GM12892 (cell line): ENCODE data around the gene TRAF7. TPM values are rescaled to one million over a fixed set of nuclear protein-coding genes. Genes with fewer than 3 reads are reported as not detected.
"Not testable (repeated sequence)": the region's sequence is repeated elsewhere in the genome, so short reads cannot be mapped to it uniquely, and the experiment has no call there.

ENCODE experiments used
- DNase-seq: peaks from one replicate; pipeline ENCODE4 v3.0.0; 2011; ENCODE audit not compliant: insufficient read length
- FAIRE-seq: peaks from 2 replicates; lab custom pipeline; 2011; peaks lifted over from hg19 to GRCh38; lab: Jason Lieb, UNC
- POLR2A ChIP-seq: IDR thresholded peaks from 2 replicates; pipeline ENCODE4 v1.6.1; 2011; ENCODE audit warnings: low read depth, low read length, control low read depth
- POLR2AphosphoS5 ChIP-seq: IDR thresholded peaks from 2 replicates; pipeline ENCODE4 v1.6.1; 2011; ENCODE audit warnings: low read depth, low read length, control low read depth
- TAF1 ChIP-seq: IDR thresholded peaks from 2 replicates; pipeline ENCODE4 v1.6.1; 2011; ENCODE audit warnings: low read depth, mild to moderate bottlenecking, control low read depth, low read length, borderline replicate concordance
- polyA plus RNA-seq: library from polyadenylated mRNA; unstranded; fragments of >200 nt; gene quantifications from one replicate; pipeline ENCODE4 v1.2.1, GENCODE V29; 2012; ENCODE audit warnings: missing spikeins, inconsistent platforms; ENCODE audit not compliant: missing spikeins

TRAF7 gene
- polyA plus RNA-seq, result 27.8 TPM

DNA sequence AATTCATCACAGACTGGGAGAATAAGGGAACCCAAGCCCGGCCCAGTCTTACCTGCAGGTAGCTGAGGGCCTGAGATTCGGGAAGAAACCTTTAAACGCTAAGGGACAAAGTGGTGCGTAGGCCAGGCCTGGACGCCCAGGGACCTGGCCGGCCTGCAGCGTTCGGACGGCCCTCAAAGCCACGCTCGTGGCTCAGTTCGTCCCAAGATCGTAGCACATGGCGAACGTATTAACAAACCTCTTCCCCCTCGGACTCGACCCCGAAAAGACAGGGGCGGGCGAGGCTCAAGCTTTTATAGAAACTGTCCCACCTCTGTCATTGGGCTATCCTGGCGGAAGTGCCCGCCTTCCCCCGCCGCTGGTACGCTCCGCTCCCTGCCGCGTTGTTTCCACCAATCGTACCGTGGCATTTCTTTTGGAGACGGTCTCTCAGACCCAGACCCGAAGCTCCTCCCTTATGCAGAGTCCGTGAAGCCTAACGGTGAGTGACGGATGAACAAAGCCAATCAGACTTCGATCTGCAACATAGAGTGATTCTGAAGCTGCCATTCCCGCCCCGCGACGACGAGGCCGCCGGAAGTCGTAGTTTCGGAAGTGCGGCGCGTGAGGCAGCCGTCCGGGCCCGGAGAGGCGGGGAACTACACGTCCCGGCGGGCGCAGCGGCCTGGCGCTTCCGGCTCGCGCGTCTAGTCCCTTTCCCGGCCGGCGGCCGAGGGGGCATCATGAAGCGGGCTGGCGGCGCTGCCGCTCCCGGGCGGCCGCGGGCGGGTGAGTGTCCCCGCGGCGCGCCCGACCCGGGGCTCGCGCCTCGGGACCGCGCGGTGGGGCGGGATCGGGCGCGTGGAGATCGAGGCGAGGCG is at the start of gene TRAF7:
TSS of gene TRAF7 (plus strand) at position 692 of the 860 bp plus-strand sequence. CDS start 8,139 bp downstream, outside the sequence.
- TF ChIP-seq POLR2AphosphoS5 (peak; percentile 100), POLR2A (peak; percentile 100), TAF1 (peak; percentile 99)
- FAIRE-seq, result peak; percentile 96
- peak; percentile 97 for DNase-seq

DNA sequence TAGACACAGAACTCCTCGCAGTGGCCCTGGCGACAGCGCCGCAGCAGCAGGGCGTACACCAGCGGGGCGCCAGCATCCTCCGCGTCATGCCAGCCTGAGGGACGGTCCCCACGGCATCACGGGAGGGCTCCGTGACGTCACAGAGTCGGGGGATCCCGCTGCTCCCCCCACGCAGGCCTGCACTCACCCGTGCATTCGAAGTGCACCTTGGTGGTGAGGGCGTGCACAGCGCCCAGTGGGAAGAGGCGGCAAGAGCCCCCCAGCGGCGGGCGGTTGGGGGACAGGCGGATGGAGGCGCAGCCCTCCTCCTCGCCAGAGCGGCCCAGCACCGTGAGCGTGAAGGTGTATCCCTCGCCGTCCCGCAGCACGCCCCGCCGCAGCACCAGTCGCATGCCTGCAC is 49.4 kb upstream of the TRAF7 start:
- not testable (repeated sequence) for FAIRE-seq, DNase-seq

DNA sequence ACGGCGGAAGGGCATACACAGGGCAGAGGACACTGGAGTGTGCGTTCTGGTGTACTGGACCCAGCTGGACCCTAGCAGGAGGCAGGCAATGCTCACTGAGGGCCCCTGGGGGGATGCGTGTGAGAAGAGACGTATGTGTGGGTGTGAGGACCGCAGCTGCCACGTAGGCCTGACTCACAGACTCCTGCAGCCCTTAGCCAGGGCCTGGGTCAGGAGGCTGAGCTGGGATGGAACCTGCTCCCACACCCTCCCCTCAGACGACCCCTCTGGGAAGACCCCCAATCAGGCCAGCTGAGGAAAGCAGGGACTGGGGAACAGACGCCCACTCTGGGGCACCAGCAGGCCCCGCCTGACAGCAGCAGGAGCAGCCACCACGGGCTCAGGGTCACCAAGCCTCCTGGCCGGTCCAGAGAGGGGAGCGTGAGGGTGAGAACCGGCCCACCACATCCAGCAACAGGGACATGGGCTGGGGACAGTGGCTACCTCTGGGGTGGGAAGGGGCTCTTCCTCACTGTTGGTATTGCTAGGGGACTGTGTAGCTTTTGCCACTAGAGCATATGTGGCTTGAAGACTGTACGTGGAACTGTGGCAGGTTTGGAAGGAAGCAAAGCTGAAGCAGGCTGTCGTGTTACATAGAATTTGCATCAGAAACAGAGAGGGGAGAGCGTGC is 48.3 kb upstream of the TRAF7 start:
- FAIRE-seq, result not testable (repeated sequence)
- DNase-seq, result peak; percentile 25

DNA sequence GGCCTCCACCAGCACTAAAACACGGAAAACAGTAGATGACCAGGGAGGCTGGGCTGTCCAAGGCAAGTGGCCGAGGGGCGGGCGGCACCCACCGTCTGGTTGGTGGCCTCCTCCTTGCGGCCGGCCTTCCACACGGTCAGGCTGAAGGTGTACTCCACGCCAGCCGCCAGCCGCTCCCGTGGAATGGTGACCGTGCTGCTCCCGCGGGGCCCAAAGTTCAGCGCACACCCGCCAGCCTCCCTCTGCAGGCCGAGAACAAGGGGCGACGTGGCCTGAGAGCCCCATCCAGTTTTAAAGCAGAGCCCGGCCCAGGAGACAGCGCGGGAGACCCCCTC is 47.8 kb upstream of the TRAF7 start:
- DNase-seq, FAIRE-seq: not testable (repeated sequence)

DNA sequence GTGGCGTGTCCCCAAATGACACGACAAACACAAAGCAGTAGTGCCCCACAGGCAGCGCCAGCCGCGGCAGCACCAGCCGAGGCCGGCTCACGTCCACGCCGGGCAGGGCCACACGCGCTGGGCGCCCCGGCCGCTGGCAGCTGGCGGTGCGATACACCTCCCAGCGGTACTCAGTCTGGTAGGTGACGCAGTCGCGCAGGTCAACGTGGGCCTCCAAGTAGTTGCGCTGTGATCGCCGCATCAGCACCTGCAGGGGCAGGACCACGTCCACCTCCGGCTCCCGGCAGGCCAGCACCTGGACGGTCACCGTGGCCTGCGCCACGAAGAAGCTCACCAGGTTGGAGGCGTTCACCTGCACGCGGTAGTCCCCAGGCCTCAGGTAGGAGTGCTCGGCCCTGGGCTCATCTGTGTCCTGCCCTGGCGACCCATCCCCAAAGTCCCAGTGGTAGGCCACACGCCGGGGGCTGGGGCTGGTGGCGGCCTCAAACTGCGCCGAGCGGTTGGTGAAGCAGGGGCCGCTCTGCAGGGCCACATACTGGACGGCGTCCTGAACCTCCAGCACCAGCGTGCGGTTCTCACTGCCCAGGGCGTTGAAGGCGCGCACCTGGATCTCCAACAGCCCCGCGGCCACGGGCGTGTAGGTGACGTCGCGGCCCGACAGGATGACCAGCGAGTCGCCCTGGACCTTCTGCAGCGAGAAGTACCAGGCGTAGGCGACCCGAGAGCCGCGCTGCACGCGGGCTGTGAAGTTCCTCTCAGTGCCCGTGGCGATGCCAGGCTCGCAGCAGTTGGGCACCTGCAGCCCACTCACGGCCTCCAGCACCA is 46.9 kb upstream of the TRAF7 start:
- not testable (repeated sequence) for FAIRE-seq, DNase-seq

DNA sequence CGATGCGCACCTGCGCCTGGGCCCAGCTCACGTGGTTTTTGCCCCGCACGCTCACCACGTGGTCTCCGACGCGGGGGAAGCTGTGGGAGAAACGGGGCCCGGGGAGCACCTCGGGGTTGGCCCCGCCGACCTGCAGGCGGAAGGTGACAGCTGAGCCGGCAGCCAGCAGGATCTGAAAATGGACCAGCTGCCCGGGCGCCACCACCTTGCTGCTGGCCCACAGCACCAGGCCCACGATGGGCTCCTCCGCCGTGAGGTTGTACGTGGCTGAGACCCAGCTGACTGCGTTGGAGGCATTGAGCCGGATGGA is 46.4 kb upstream of the TRAF7 start:
- DNase-seq, FAIRE-seq: not testable (repeated sequence)

DNA sequence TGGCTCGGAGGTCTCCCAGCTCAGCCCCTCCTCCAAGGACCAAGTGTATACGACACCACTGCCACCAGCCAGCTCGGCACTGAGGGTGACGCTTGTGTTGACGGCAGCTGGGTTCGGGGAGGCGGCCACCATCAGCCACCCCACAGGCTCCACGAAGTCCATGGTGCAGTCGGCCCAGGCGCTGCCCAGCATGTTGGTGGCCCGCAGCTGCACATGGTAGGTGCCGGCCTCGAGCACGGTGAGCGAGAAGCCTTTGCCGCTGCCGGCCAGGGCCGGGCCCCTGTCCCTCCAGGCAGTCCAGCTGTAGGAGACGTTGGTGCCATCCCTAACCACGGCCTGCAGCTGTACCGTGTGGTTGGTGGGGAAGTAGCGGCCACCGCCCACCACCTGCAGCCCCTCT is 45.7 kb upstream of the TRAF7 start:
- DNase-seq, FAIRE-seq: not testable (repeated sequence)

DNA sequence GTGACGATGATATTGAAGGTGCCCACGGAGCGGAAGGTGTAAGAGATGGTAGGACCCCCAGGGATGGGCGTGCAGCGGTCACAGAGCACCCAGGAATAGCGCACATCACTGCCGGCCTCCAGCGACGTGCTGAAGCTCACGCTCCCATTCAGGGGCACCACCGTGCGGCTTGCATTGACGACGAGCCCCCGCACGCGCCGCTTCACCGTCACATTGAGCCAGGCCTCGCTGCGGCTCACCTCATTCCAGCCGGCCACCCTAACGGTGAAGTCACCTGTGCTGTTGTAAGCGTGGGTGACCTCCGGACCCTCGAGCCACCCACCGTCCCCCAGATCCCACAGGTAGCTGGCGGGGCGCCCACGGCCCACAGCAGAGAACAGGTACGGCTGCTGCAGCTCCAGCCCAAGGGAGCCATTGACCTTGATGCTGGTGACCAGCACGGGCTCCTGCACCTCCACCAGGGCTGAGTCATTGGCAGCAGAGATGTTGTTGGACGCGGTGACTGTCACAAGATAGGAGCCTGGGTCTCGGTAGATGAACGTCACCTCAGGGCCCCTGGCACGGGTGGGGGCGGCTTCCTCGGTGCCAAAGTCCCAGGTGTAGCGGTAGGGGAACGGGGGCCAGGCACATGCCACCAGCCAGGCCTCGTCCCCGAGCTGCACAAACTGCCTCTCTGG is 45.1 kb upstream of the TRAF7 start:
- FAIRE-seq, DNase-seq: not testable (repeated sequence)

DNA sequence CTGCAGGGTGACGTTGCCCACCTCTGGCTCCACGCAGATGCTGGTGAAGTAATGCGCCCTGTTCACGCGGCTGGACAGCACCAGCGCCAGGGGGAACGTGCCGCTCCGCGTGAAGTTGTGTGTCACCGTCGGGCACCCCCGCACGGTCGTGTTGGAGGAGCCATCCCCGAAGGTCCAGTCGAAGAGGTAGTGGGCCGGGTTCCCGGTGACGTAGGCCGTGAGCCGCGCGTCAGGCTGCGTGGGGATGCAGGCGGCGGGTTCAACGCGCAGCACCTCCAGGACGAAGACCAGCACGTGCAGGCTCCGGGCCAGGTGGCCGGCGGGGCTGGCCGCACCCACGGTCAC is 44.6 kb upstream of the TRAF7 start:
- not testable (repeated sequence) for FAIRE-seq, DNase-seq

DNA sequence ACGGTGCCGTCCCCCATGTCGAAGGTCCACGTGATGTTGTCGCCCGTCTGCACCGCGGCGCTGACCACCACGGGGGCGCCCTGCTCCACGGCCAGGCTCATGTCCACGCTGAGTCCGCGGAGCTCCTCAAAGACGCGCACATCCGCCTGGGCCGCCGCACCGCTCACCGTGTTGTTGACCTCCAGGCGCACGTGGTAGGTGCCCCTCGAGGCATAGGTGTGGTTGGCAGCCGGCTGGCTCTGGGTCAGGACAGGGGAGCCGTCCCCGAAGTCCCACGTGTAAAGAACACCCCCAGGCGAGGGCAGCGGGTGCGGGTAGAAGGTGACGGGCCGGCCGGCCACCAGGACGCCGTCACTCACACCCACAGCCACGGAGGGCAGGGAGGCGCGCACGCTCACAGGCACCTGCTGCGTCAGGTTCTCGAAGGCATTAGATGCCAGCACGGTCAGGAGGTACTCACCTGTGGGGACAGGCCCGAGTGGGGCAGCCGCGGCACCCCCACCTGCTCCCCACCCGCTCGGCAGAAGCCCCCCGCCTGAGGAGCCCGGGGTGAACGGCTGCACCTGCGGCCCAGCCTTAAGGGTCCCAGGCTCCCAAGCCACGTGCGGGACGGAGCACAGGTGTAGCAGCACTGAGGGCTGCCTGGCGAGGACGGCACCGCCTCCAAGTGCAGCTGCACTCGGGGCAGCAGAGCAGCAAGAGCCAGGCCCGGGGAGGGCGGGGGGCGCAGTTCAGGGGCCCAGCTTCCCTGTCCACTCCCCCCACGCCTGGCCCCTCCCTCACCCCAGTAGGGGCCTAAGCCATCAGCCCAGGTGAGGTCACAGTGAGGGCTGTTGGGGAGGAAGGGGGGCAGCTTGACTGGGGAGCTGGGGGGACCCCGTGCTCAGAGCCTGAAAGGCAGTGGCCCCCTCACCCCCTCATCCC is 43.9 kb upstream of the TRAF7 start:
- not testable (repeated sequence) for FAIRE-seq, DNase-seq

DNA sequence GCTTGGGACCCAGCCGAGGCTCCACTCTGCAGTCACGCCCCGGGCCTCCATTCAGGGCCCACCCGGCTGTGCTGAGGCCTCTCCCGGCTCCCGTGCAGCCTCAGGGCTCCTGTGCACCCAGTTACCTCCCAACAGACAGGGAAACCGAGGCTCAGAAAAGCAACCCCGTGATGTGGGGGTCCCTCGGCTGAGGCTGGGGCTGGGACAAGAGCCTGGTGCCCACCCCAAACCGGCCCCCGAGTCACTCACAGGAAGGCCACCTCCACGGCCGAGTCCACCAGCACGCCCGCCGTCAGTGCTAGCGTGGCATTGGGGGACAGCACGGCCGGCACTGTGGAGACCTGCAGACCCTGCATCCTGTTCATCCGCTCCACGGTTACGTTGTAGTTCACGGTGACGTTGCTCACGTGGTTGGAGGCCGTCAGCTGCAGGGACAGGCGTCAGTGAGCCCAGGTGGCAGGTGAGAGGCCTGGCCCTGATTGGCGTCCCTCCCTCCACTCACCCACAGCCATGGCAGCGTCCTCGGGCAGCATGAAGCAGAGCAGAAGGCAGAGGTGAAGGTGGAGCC is 43.0 kb upstream of the TRAF7 start:
- FAIRE-seq, DNase-seq: not testable (repeated sequence)

DNA sequence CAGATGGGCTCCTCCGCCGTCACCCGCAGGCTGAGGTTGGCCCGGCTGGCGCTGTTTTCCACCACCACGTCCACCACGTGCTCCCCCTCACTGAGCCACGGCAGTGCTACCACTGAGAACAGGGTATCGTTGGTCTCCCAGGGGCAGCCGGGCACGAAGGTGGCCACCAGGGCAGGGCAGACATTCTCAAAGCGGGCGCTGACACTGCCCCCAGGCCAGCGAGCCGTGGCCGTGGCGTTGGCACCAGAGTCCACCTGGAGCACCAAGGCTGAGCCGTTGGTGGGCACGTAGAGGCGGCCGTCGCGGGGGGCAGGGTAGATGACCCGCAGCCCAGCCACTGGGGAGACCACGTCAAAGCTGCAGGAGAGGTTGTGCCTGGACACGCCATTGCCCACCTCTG is 41.4 kb upstream of the TRAF7 start:
- not testable (repeated sequence) for FAIRE-seq, DNase-seq

DNA sequence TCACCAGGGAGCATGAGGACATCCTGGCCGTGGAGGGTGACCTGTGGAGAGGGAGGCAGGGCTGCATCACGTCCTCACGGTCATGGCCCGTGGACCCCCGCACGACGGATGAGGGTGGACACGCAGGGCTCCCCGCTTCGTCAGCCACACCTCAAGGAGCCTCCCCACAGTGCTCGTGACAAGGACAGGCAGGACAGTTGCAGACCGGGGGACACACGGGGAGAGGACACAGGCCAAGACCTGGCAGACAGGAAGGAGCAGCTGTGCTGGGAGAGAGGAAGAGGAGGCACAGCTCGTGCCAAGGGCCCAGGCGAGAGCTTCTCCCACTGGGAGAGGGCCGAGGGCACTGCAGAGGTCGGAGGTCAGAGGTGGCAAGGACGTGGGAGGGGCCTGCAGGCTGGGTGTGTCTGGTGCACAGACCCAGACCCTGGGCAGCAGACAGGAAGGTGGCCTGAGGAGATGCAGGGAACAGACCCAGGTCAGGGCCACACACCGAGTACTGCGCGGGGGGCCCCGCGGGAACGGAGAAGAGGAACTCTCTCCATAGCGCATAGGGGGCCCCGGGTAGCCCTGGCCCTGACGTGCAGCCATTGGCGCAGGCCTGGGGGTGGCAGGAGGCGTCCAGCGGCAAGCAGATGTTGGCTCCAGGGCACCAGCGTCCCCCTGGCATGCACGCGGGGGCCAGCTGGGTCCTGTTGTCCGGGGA is 40.5 kb upstream of the TRAF7 start:
- not testable (repeated sequence) for DNase-seq, FAIRE-seq
